ENCODE data around the gene LSM8. TPM values are rescaled to one million over a fixed set of nuclear protein-coding genes. Genes with fewer than 3 reads are reported as not detected.

The LSM8 gene
- total RNA-seq, 1 donor from 2014 or later: 52.3 TPM

- TF ChIP-seq, protein P1, sequence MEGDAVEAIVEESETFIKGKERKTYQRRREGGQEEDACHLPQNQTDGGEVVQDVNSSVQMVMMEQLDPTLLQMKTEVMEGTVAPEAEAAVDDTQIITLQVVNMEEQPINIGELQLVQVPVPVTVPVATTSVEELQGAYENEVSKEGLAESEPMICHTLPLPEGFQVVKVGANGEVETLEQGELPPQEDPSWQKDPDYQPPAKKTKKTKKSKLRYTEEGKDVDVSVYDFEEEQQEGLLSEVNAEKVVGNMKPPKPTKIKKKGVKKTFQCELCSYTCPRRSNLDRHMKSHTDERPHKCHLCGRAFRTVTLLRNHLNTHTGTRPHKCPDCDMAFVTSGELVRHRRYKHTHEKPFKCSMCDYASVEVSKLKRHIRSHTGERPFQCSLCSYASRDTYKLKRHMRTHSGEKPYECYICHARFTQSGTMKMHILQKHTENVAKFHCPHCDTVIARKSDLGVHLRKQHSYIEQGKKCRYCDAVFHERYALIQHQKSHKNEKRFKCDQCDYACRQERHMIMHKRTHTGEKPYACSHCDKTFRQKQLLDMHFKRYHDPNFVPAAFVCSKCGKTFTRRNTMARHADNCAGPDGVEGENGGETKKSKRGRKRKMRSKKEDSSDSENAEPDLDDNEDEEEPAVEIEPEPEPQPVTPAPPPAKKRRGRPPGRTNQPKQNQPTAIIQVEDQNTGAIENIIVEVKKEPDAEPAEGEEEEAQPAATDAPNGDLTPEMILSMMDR (IDR thresholded peaks at IDR 0.05): no peak
- ChIA-PET CTCF (no interaction called here), POLR2A (no interaction called here)
- DNase-seq (no peak), ATAC-seq (ENCODE audit: low read depth) (no peak)
- no peaks in the 10 kb centered on the region for H3K9me3 Mint-ChIP-seq
- H3K4me3 Mint-ChIP-seq: no peak overlapping the region
- no peaks in the 10 kb centered on the region for H3K27me3 Mint-ChIP-seq
- no peaks in the 10 kb centered on the region for H3K36me3 Mint-ChIP-seq (ENCODE audit: low read depth)
- no peak overlapping the region for H3K27ac Mint-ChIP-seq
- no peaks in the 10 kb centered on the region for H3K4me1 Mint-ChIP-seq
- intact Hi-C loops (cut with micrococcal nuclease): loop anchor here (10.0 kb wide), 1 partner anchor 365 kb away; no protein-coding TSS in a partner anchor
These were observed 34.6 kb upstream of the LSM8 start for GRCh38 chr7:118149394-118149793.

DNA sequence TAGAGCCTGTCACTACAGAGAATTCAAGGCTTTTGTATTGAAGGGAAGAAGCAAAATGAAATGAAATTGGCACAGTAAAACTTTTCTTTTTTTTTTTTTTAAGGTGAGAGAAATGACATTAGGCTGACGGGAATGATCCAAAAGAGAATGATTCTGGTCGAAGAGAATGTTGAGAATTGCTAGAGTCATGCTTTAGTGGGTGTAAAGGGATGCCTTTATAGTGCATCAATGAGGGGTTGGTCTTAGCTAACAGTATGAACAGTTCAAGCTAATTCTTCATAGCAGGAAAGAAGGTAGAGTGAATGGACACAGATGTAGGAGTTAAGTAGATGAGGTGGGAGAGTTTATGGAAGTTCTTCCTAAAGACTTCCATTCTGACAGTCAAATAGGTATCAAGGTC is 32.3 kb upstream of the LSM8 start:
- H3K9me3 Mint-ChIP-seq: no peaks in the 10 kb centered on the region
- CTCF ChIA-PET: interaction anchor here (0.6 to 2.7 kb wide), 4 partner anchors 12 to 939 kb away, joined by 3 to 9 read pairs (median 4); no protein-coding TSS in a partner anchor
- intact Hi-C loops (cut with micrococcal nuclease): loop anchor here (5.0 kb wide), 1 partner anchor 749 kb away; no protein-coding TSS in a partner anchor

GRCh38 chr7:118152149-118152548 is 31.8 kb upstream of the LSM8 start:
- Mint-ChIP-seq H3K27ac (no peak overlapping the region), H3K4me1 (no peaks in the 10 kb centered on the region), H3K36me3 (ENCODE audit: low read depth) (no peaks in the 10 kb centered on the region), H3K9me3 (no peaks in the 10 kb centered on the region), H3K27me3 (no peaks in the 10 kb centered on the region), H3K4me3 (no peak overlapping the region)
- POLR2A ChIA-PET: no interaction called here
- intact Hi-C loops (cut with micrococcal nuclease): loop anchor here (5.0 kb wide), 1 partner anchor 750 kb away; no protein-coding TSS in a partner anchor
- CTCF ChIA-PET: interaction anchor here (0.6 to 2.7 kb wide), 6 partner anchors 13 to 939 kb away, joined by 3 to 9 read pairs (median 5); no protein-coding TSS in a partner anchor
- TF ChIP-seq, protein P1 (IDR thresholded peaks at IDR 0.05): no peak
- no peak for DNase-seq
- no peak for ATAC-seq (ENCODE audit: low read depth)

More for the DNA sequence above, 32.3 kb upstream of the LSM8 start:
- POLR2A ChIA-PET: no interaction called here
- ATAC-seq (ENCODE audit: low read depth): no peak
- H3K4me3 Mint-ChIP-seq: no peak overlapping the region
- H3K36me3 Mint-ChIP-seq (ENCODE audit: low read depth): no peaks in the 10 kb centered on the region
- TF ChIP-seq, protein P1 (IDR thresholded peaks at IDR 0.05): no peak
- H3K27ac Mint-ChIP-seq: no peak overlapping the region
- no peak for DNase-seq
- H3K27me3 Mint-ChIP-seq: no peaks in the 10 kb centered on the region
- H3K4me1 Mint-ChIP-seq: no peaks in the 10 kb centered on the region

GRCh38 chr7:118152654-118153053 is 31.3 kb upstream of the LSM8 start:
- POLR2A ChIA-PET: no interaction called here
- Mint-ChIP-seq H3K4me3 (no peak overlapping the region), H3K27ac (no peak overlapping the region), H3K9me3 (no peaks in the 10 kb centered on the region), H3K27me3 (no peaks in the 10 kb centered on the region), H3K4me1 (no peaks in the 10 kb centered on the region), H3K36me3 (ENCODE audit: low read depth) (no peaks in the 10 kb centered on the region)
- DNase-seq (no peak), ATAC-seq (ENCODE audit: low read depth) (no peak)
- intact Hi-C loops (cut with micrococcal nuclease): loop anchor here (1.0 to 5.0 kb wide), 4 partner anchors 693 to 1222 kb away; no protein-coding TSS in a partner anchor
- TF ChIP-seq, protein P1 (IDR thresholded peaks at IDR 0.05): no peak
- CTCF ChIA-PET: interaction anchor here (0.6 to 2.7 kb wide), 5 partner anchors 43 to 940 kb away, joined by 3 to 9 read pairs (median 6); no protein-coding TSS in a partner anchor

GRCh38 chr7:118153551-118154177 is 30.3 kb upstream of the LSM8 start:
- DNase-seq (no peak), ATAC-seq (ENCODE audit: low read depth) (peak; percentile 49)
- CTCF ChIA-PET: interaction anchor here (0.6 to 2.7 kb wide), 10 partner anchors 12 to 1998 kb away, joined by 3 to 9 read pairs (median 3); no protein-coding TSS in a partner anchor
- H3K27ac Mint-ChIP-seq: no peak overlapping the region
- H3K27me3 Mint-ChIP-seq: no peaks in the 10 kb centered on the region
- intact Hi-C loops (cut with micrococcal nuclease): loop anchor here (1.0 to 5.0 kb wide), 4 partner anchors 694 to 1223 kb away; no protein-coding TSS in a partner anchor
- no peak overlapping the region for H3K4me3 Mint-ChIP-seq
- H3K36me3 Mint-ChIP-seq (ENCODE audit: low read depth): peaks cover 3% of the 10 kb centered on the region
- no peaks in the 10 kb centered on the region for H3K4me1 Mint-ChIP-seq
- TF ChIP-seq, protein P1 (IDR thresholded peaks at IDR 0.05): peak; percentile 71
- peaks cover 3% of the 10 kb centered on the region for H3K9me3 Mint-ChIP-seq
- POLR2A ChIA-PET: no interaction called here

Data from activated B cell treated with CpG ODN at 0.5 μM for 24 hours (primary cell).